ENCODE measurements around the gene NOS2.

The NOS2 gene

GRCh38 chr17:27783440-27784350, 16.6 kb downstream of the NOS2 start:
- in situ Hi-C loops (cut with MboI; ENCODE audit: low sequenced_read_pairs, unreplicated experiment) = loop anchor here (25.0 kb wide), 1 partner anchor 479 kb away; no protein-coding TSS in a partner anchor
- no peak for TF ChIP-seq CTCF (IDR thresholded peaks at IDR 0.05; ENCODE audit: borderline replicate concordance, control extremely low read depth, extremely low read depth, insufficient read depth, missing control alignments)
- DNase-seq (ENCODE audit: low spot score) = no peak

- in situ Hi-C loops (cut with MboI; ENCODE audit: low sequenced_read_pairs, unreplicated experiment) = loop anchor here (25.0 kb wide), 1 partner anchor 480 kb away; no protein-coding TSS in a partner anchor
- no peak for DNase-seq (ENCODE audit: low spot score)
- no peak for TF ChIP-seq CTCF (IDR thresholded peaks at IDR 0.05; ENCODE audit: borderline replicate concordance, control extremely low read depth, extremely low read depth, insufficient read depth, missing control alignments)
These were observed 17.5 kb downstream of the NOS2 start for GRCh38 chr17:27782791-27783206.

- no peak for TF ChIP-seq CTCF (IDR thresholded peaks at IDR 0.05; ENCODE audit: borderline replicate concordance, control extremely low read depth, extremely low read depth, insufficient read depth, missing control alignments)
- in situ Hi-C loops (cut with MboI; ENCODE audit: low sequenced_read_pairs, unreplicated experiment) = loop anchor here (25.0 kb wide), 1 partner anchor 481 kb away; no protein-coding TSS in a partner anchor
These were observed 19.4 kb downstream of the NOS2 start for GRCh38 chr17:27780828-27781404.

GRCh38 chr17:27780092-27780827, 20.1 kb downstream of the NOS2 start:
- in situ Hi-C loops (cut with MboI; ENCODE audit: low sequenced_read_pairs, unreplicated experiment) = loop anchor here (25.0 kb wide), 1 partner anchor 482 kb away; no protein-coding TSS in a partner anchor
- TF ChIP-seq CTCF (IDR thresholded peaks at IDR 0.05; ENCODE audit: borderline replicate concordance, control extremely low read depth, extremely low read depth, insufficient read depth, missing control alignments) = no peak
- DNase-seq (ENCODE audit: low spot score) = no peak

More at GRCh38 chr17:27780828-27781404, 19.4 kb downstream of the NOS2 start:
- no peak for DNase-seq (ENCODE audit: low spot score)

GRCh38 chr17:27778183-27778582, 22.1 kb downstream of the NOS2 start:
- no peak for TF ChIP-seq CTCF (IDR thresholded peaks at IDR 0.05; ENCODE audit: borderline replicate concordance, control extremely low read depth, extremely low read depth, insufficient read depth, missing control alignments)
- in situ Hi-C loops (cut with MboI; ENCODE audit: low sequenced_read_pairs, unreplicated experiment) = loop anchor here (25.0 kb wide), 1 partner anchor 484 kb away; no protein-coding TSS in a partner anchor
- DNase-seq (ENCODE audit: low spot score) = no peak
